ENCODE results near the gene CAVIN2.

Gene CAVIN2

GRCh38 chr2:191791953-191792560 lies 54.8 kb downstream of the CAVIN2 start:
- Histone ChIP-seq H3K27me3 (ENCODE audit: insufficient read depth, low read length) (no peaks in the 10 kb centered on the region; the same call in 1 of the 2 replicates), H3K4me3 (ENCODE audit: low read depth, low read length, poor library complexity, severe bottlenecking) (no peak overlapping the region), H3K4me1 (ENCODE audit: insufficient read depth, low read length, severe bottlenecking) (no peaks in the 10 kb centered on the region), H3K9me3 (ENCODE audit: low read length) (no peaks in the 10 kb centered on the region), H3K79me2 (ENCODE audit: insufficient read depth, low read length) (no peaks in the 10 kb centered on the region), H4K20me1 (ENCODE audit: insufficient read depth, low read length) (no peaks in the 10 kb centered on the region), H3K27ac (ENCODE audit: low read depth, low read length, poor library complexity, severe bottlenecking) (no peak overlapping the region), H3F3A (ENCODE audit: insufficient read depth, low read length) (no peaks in the 10 kb centered on the region), H2AFZ (ENCODE audit: low read length) (no peak overlapping the region), H3K9me2 (ENCODE audit: low read depth, low read length) (no peaks in the 10 kb centered on the region), H3K4me2 (ENCODE audit: low read length) (no peak overlapping the region), H3K9ac (ENCODE audit: low read length) (no peak overlapping the region), H3K36me3 (ENCODE audit: insufficient read depth, low read length) (no peaks in the 10 kb centered on the region)
- TF ChIP-seq CTCF (IDR thresholded peaks at IDR 0.05; ENCODE audit: low read length) (no peak), EZH2 (IDR thresholded peaks at IDR 0.05; ENCODE audit: borderline replicate concordance, low read length) (no peak)

DNA sequence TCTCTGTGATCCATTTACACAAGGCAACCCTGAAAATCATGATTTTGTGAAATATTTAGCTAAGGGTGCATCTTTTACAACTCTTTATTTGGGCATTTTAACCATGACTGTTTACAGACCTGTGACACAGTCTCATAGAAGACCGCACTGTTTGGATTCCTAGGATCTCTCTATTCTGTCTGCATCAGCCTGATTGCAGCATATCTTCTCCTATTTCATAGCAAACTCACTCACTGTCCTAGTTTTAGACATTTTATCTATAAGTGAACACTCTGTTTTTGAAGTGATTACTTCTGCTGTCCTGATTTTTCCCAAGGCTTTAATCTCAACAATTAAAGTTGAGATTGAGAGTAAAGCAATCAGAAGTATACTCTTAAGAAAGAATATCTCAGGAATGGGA lies 56.2 kb downstream of the CAVIN2 start:
- H2AFZ ChIP-seq (ENCODE audit: low read length), result no peak overlapping the region
- H4K20me1 ChIP-seq (ENCODE audit: insufficient read depth, low read length), result no peaks in the 10 kb centered on the region
- TF ChIP-seq EZH2 (IDR thresholded peaks at IDR 0.05; ENCODE audit: borderline replicate concordance, low read length) (no peak), CTCF (IDR thresholded peaks at IDR 0.05; ENCODE audit: low read length) (no peak)
- no peaks in the 10 kb centered on the region; the same call in 1 of the 2 replicates for H3K27me3 ChIP-seq (ENCODE audit: insufficient read depth, low read length)
- H3K9me3 ChIP-seq (ENCODE audit: low read length), result no peaks in the 10 kb centered on the region
- H3K4me3 ChIP-seq (ENCODE audit: low read depth, low read length, poor library complexity, severe bottlenecking), result no peak overlapping the region
- no peak overlapping the region for H3K9ac ChIP-seq (ENCODE audit: low read length)
- H3F3A ChIP-seq (ENCODE audit: insufficient read depth, low read length), result no peaks in the 10 kb centered on the region
- H3K9me2 ChIP-seq (ENCODE audit: low read depth, low read length), result no peaks in the 10 kb centered on the region
- no peaks in the 10 kb centered on the region for H3K4me1 ChIP-seq (ENCODE audit: insufficient read depth, low read length, severe bottlenecking)
- no peaks in the 10 kb centered on the region for H3K79me2 ChIP-seq (ENCODE audit: insufficient read depth, low read length)
- H3K36me3 ChIP-seq (ENCODE audit: insufficient read depth, low read length), result no peaks in the 10 kb centered on the region
- H3K4me2 ChIP-seq (ENCODE audit: low read length), result no peak overlapping the region
- H3K27ac ChIP-seq (ENCODE audit: low read depth, low read length, poor library complexity, severe bottlenecking), result no peak overlapping the region

DNA sequence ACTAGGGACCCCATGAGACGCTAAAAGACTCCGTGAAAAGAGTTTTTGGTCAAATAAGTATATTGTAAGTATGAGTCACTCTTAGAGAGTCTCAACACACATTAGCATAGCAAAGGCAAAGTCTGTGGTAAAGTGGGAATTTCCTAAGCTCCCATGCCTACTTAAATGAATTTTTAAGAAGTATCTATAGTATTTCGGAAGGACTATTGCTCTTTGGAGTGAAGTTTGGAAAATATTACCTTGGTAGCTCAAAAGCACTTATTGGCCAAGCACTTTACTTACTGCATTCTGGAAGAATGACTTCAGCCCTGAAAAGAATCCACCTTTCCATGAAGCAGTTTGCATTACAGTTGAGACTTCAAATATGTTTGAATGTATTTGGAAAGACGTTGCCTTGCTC lies 57.1 kb downstream of the CAVIN2 start:
- no peaks in the 10 kb centered on the region for H3K79me2 ChIP-seq (ENCODE audit: insufficient read depth, low read length)
- no peak overlapping the region for H3K4me2 ChIP-seq (ENCODE audit: low read length)
- no peak overlapping the region for H3K4me3 ChIP-seq (ENCODE audit: low read depth, low read length, poor library complexity, severe bottlenecking)
- H3K36me3 ChIP-seq (ENCODE audit: insufficient read depth, low read length), result no peaks in the 10 kb centered on the region
- no peak overlapping the region for H3K27ac ChIP-seq (ENCODE audit: low read depth, low read length, poor library complexity, severe bottlenecking)
- no peaks in the 10 kb centered on the region for H3K9me3 ChIP-seq (ENCODE audit: low read length)
- no peak for TF ChIP-seq EZH2 (IDR thresholded peaks at IDR 0.05; ENCODE audit: borderline replicate concordance, low read length)
- no peak for TF ChIP-seq CTCF (IDR thresholded peaks at IDR 0.05; ENCODE audit: low read length)
- no peaks in the 10 kb centered on the region; the same call in 1 of the 2 replicates for H3K27me3 ChIP-seq (ENCODE audit: insufficient read depth, low read length)
- no peaks in the 10 kb centered on the region for H4K20me1 ChIP-seq (ENCODE audit: insufficient read depth, low read length)
- H3K9ac ChIP-seq (ENCODE audit: low read length), result no peak overlapping the region
- H2AFZ ChIP-seq (ENCODE audit: low read length), result no peak overlapping the region
- H3F3A ChIP-seq (ENCODE audit: insufficient read depth, low read length), result no peaks in the 10 kb centered on the region
- H3K4me1 ChIP-seq (ENCODE audit: insufficient read depth, low read length, severe bottlenecking), result no peaks in the 10 kb centered on the region
- H3K9me2 ChIP-seq (ENCODE audit: low read depth, low read length), result no peaks in the 10 kb centered on the region

Data from OCI-LY1 (cell line).